CD14-positive monocyte (primary cell): ENCODE measurements around the gene CNOT6. TPM values are rescaled to one million over a fixed set of nuclear protein-coding genes. Genes with fewer than 3 reads are reported as not detected.
A peak's percentile ranks its signal among the peaks of the same experiment; 100 is the strongest.

Experiments
- DNase-seq, 3 donors: peaks; one replicate each; pipeline ENCODE4 v3.0.0-alpha.2; 2011 to 2022
- H2AFZ ChIP-seq: 2 replicates; pipeline ENCODE4 v1.6.0; 2012; ENCODE audit warnings: mild to moderate bottlenecking, low read depth, low read length, inconsistent platforms; ENCODE audit not compliant: insufficient read depth, poor library complexity, severe bottlenecking
- H3K27ac ChIP-seq, 2 donors: 1 replicate in 1 of 2; 2 replicates in 1 of 2; pipeline ENCODE4 v1.5.1; 2012 to 2013; ENCODE audit warnings: low read length in 2 of 2, control low read depth in 1 of 2, inconsistent platforms in 1 of 2, low read depth in 1 of 2, mild to moderate bottlenecking in 1 of 2
- H3K27me3 ChIP-seq, 2 donors: one replicate each; pipeline versions ENCODE4 v1.6.0 to v1.6.1; 2011 to 2013; ENCODE audit warnings: low read length in 2 of 2; ENCODE audit not compliant: control insufficient read depth in 2 of 2, insufficient read depth in 2 of 2
- H3K36me3 ChIP-seq, 2 donors: replicated peaks in 1 of 2; 1 replicate in 1 of 2; 2 replicates in 1 of 2; pipeline versions ENCODE4 v1.5.1 to v1.6.1; 2012 to 2013; ENCODE audit warnings: low read length in 2 of 2, control low read depth in 1 of 2, inconsistent platforms in 1 of 2, mild to moderate bottlenecking in 1 of 2; ENCODE audit not compliant: insufficient read depth in 2 of 2, control insufficient read depth in 1 of 2
- H3K4me1 ChIP-seq, 2 donors: 1 replicate in 1 of 2; 2 replicates in 1 of 2; pipeline versions ENCODE4 v1.5.1 to v1.6.1; 2012 to 2013; ENCODE audit warnings: low read length in 2 of 2, control low read depth in 1 of 2, inconsistent platforms in 1 of 2, mild to moderate bottlenecking in 1 of 2, moderate library complexity in 1 of 2; ENCODE audit not compliant: insufficient read depth in 2 of 2, control insufficient read depth in 1 of 2
- H3K4me2 ChIP-seq: replicated peaks from 2 replicates; pipeline ENCODE3; 2012; ENCODE audit warnings: low read length, moderate library complexity, mild to moderate bottlenecking; ENCODE audit not compliant: poor library complexity, severe bottlenecking; ENCODE audit errors: extremely low read depth
- H3K4me3 ChIP-seq, 3 experiments: fragments of 200-600 bp in 1 of 3; sonication (generic) in 1 of 3; replicated peaks in 1 of 3; 1 replicate in 2 of 3; 2 replicates in 1 of 3; pipeline ENCODE4 v1.5.1; 2011 to 2013; ENCODE audit warnings: low read length in 3 of 3, mild to moderate bottlenecking in 3 of 3, control low read depth in 2 of 3, low read depth in 2 of 3, inconsistent platforms in 1 of 3, moderate library complexity in 1 of 3
- H3K79me2 ChIP-seq: 2 replicates; pipeline ENCODE4 v1.6.0; 2012; ENCODE audit warnings: mild to moderate bottlenecking, control low read depth, inconsistent platforms, low read length, moderate library complexity; ENCODE audit not compliant: insufficient read depth
- H3K9ac ChIP-seq: 2 replicates; pipeline ENCODE4 v1.6.0; 2017; ENCODE audit warnings: low read length, mild to moderate bottlenecking; ENCODE audit not compliant: insufficient read depth, poor library complexity, severe bottlenecking
- H3K9me3 ChIP-seq, 2 donors: replicated peaks in 1 of 2; 1 replicate in 1 of 2; 2 replicates in 1 of 2; pipeline versions ENCODE4 v1.5.1 to v1.6.1; 2012 to 2013; ENCODE audit warnings: low read length in 2 of 2, control low read depth in 1 of 2; ENCODE audit not compliant: control insufficient read depth in 1 of 2, insufficient read depth in 1 of 2
- H4K20me1 ChIP-seq: 2 replicates; pipeline ENCODE4 v1.6.0; 2012; ENCODE audit warnings: mild to moderate bottlenecking, low read length, control low read depth, moderate library complexity; ENCODE audit not compliant: insufficient read depth
- H3K27ac Mint-ChIP-seq, 7 donors: one replicate each; pipeline ENCODE4 v1.8.0; 2020; ENCODE audit warnings: mild to moderate bottlenecking in 7 of 7, mixed read lengths in 7 of 7, moderate library complexity in 6 of 7, inconsistent platforms in 2 of 7
- H3K27me3 Mint-ChIP-seq, 3 donors: one replicate each; pipeline ENCODE4 v1.8.0; 2021 to 2022; ENCODE audit warnings: low read depth in 3 of 3, mild to moderate bottlenecking in 3 of 3, mixed read lengths in 3 of 3, moderate library complexity in 3 of 3, inconsistent platforms in 1 of 3
- H3K36me3 Mint-ChIP-seq, 2 donors: one replicate each; pipeline ENCODE4 v1.8.0; 2020; ENCODE audit warnings: mixed read lengths in 2 of 2, inconsistent platforms in 1 of 2, mild to moderate bottlenecking in 1 of 2
- H3K4me1 Mint-ChIP-seq: one replicate; pipeline ENCODE4 v1.8.0; 2020; ENCODE audit warnings: mild to moderate bottlenecking, mixed read lengths
- H3K4me3 Mint-ChIP-seq, 2 donors: one replicate each; pipeline ENCODE4 v1.8.0; 2020; ENCODE audit warnings: mild to moderate bottlenecking in 2 of 2, mixed read lengths in 2 of 2, moderate library complexity in 1 of 2
- H3K9me3 Mint-ChIP-seq, 7 donors: one replicate each; pipeline ENCODE4 v1.8.0; 2020 to 2022; ENCODE audit warnings: mixed read lengths in 7 of 7, mild to moderate bottlenecking in 6 of 7, moderate library complexity in 6 of 7, inconsistent platforms in 2 of 7
- CTCF ChIP-seq: fragments of 200-600 bp; IDR thresholded peaks from one replicate; pipeline ENCODE4 v1.8.0; 2022; ENCODE audit warnings: antibody characterized with exemption, mild to moderate bottlenecking
- WGBS: methylation state at CpG from one replicate; pipeline ENCODE4 v1.1.5; 2013; ENCODE audit warnings: missing lambda C conversion rate; ENCODE audit not compliant: insufficient coverage; 5-methylcytosine and 5-hydroxymethylcytosine counted together
- intact Hi-C, 2 donors: fragments of 100-400 bp; cut with micrococcal nuclease; formaldehyde crosslinking; loops; one replicate each; pipeline versions ENCODE4 v1.15.0 to v1.15.1; 2023
- polyA plus RNA-seq, 3 donors: library from polyadenylated mRNA; depleted of rRNA in 1 of 3; unstranded in 2 of 3; stranded (reverse) in 1 of 3; fragments of 300-500 nt in 2 of 3; fragments of >200 nt in 1 of 3; fragmentation: Illumina TruSeq in 2 of 3; gene quantifications; 1 replicate in 2 of 3; 2 replicates in 1 of 3; pipeline ENCODE4 v1.2.3, GENCODE V29; 2012 to 2021

Gene CNOT6
- polyA plus RNA-seq, 3 donors = 4.8 to 9.5 (median 7.7) TPM

GRCh38 chr5:180580681-180581080 lies 86.5 kb downstream of the CNOT6 start:
- H3K4me3 Mint-ChIP-seq = no peak overlapping the region
- Histone ChIP-seq H3K9ac (no peak overlapping the region), H3K27me3 (no peaks in the 10 kb centered on the region), H3K79me2 (no peaks in the 10 kb centered on the region), H3K4me1 (no peaks in the 10 kb centered on the region), H3K36me3 (peaks cover 11 to 31% of the 10 kb centered on the region in 2 donors), H3K4me2 (no peak overlapping the region), H3K9me3 (no peaks in the 10 kb centered on the region), H2AFZ (no peak overlapping the region), H3K4me3 (no peak overlapping the region), H3K27ac (no peak overlapping the region), H4K20me1 (no peaks in the 10 kb centered on the region)
- intact Hi-C loops = no loop called here
- peaks cover 3% of the 10 kb centered on the region for H3K4me1 Mint-ChIP-seq
- DNase-seq = no peak
- 93% methylated on average over 4 of the region's 6 CpGs for WGBS
- H3K36me3 Mint-ChIP-seq = peaks cover 23 to 31% of the 10 kb centered on the region in 2 donors
- peak overlapping the region in 1 of 7 donors; percentile 7 for H3K27ac Mint-ChIP-seq
- TF ChIP-seq CTCF = no peak
- peaks cover 7 to 16% (median 13%) of the 10 kb centered on the region in 3 donors for H3K27me3 Mint-ChIP-seq
- H3K9me3 Mint-ChIP-seq = peaks cover 0 to 6% (median 3%) of the 10 kb centered on the region in 7 donors

GRCh38 chr5:180583738-180584137 lies 89.6 kb downstream of the CNOT6 start:
- H4K20me1 ChIP-seq = no peaks in the 10 kb centered on the region
- no peak overlapping the region for H3K27ac Mint-ChIP-seq
- peaks cover 3 to 9% of the 10 kb centered on the region in 2 donors for H3K4me1 ChIP-seq
- no peak for TF ChIP-seq CTCF
- peaks cover 13% of the 10 kb centered on the region for H3K4me1 Mint-ChIP-seq
- no peak overlapping the region for H3K9ac ChIP-seq
- peaks cover 0 to 8% (median 3%) of the 10 kb centered on the region in 7 donors for H3K9me3 Mint-ChIP-seq
- no peak overlapping the region for H3K4me3 Mint-ChIP-seq
- no peak overlapping the region for H2AFZ ChIP-seq
- intact Hi-C loops = no loop called here
- no peak overlapping the region for H3K4me2 ChIP-seq
- DNase-seq = no peak
- no peak overlapping the region for H3K27ac ChIP-seq
- WGBS = no CpG with 5 or more reads among the region's 2 CpGs
- H3K36me3 ChIP-seq = no peaks in the 10 kb centered on the region
- no peak overlapping the region for H3K4me3 ChIP-seq
- peaks cover 13 to 29% (median 19%) of the 10 kb centered on the region in 3 donors for H3K27me3 Mint-ChIP-seq
- no peaks in the 10 kb centered on the region for H3K79me2 ChIP-seq
- H3K27me3 ChIP-seq = peaks cover 0 to 8% of the 10 kb centered on the region in 2 donors
- H3K36me3 Mint-ChIP-seq = peaks cover 0 to 5% of the 10 kb centered on the region in 2 donors
- no peaks in the 10 kb centered on the region for H3K9me3 ChIP-seq
